ENCODE data around the gene CCL13.

CCL13 gene

DNA sequence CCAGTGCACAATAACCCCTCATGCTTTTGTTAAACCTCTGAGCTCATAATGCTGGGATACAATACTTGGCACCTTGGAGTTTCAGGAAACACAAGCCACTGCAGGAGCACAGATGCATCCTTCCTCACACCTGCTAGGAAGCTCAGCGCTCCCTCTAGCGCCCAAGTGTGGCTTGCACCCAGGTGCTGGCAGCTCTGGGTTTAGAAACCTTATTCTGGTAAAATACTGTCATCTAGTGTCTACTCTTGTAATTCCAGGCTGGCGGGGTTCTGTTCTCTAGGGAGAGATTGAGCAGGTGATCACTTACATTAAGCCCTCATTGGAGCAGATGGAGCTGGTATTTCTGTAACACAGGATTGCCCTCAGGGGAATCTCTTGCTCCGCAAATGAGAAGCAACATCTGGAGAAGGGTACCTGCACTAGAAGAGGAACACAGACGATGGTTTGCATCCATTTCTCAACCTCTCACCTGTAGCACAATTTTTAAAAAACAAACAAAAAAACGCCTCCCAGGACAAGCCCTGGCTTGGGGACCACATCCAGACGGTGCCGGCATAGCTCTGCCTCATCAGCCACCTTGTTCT, 5.3 kb downstream of the CCL13 start (continued):
- TF ChIP-seq, protein P1, sequence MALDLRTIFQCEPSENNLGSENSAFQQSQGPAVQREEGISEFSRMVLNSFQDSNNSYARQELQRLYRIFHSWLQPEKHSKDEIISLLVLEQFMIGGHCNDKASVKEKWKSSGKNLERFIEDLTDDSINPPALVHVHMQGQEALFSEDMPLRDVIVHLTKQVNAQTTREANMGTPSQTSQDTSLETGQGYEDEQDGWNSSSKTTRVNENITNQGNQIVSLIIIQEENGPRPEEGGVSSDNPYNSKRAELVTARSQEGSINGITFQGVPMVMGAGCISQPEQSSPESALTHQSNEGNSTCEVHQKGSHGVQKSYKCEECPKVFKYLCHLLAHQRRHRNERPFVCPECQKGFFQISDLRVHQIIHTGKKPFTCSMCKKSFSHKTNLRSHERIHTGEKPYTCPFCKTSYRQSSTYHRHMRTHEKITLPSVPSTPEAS (tag by site-specific recombination; IDR thresholded peaks at IDR 0.05), result no peak
- TF ChIP-seq HOXC10 (CRISPR knock-in tag; IDR thresholded peaks at IDR 0.05) (no peak), ZNF221 (tag by site-specific recombination; IDR thresholded peaks at IDR 0.05; ENCODE audit: borderline replicate concordance) (no peak), SETDB1 (IDR thresholded peaks at IDR 0.05; ENCODE audit: insufficient read length, low read length) (no peak), HOXA7 (CRISPR knock-in tag; IDR thresholded peaks at IDR 0.05; ENCODE audit: borderline replicate concordance) (no peak), ZNF626 (tag by site-specific recombination; IDR thresholded peaks at IDR 0.05) (no peak), ZBTB17 (tag by site-specific recombination; IDR thresholded peaks at IDR 0.05) (peak; percentile 75), ZFHX2 (tag by site-specific recombination; conservative IDR thresholded peaks at IDR 0.05) (no peak), ZNF654 (tag by site-specific recombination; IDR thresholded peaks at IDR 0.05; ENCODE audit: low read depth) (peak; percentile 100), ZNF394 (tag by site-specific recombination; IDR thresholded peaks at IDR 0.05; ENCODE audit: borderline replicate concordance) (no peak), ZBTB20 (tag by site-specific recombination; IDR thresholded peaks at IDR 0.05) (no peak), IKZF3 (tag by site-specific recombination; IDR thresholded peaks at IDR 0.05) (no peak), ZNF707 (tag by site-specific recombination; IDR thresholded peaks at IDR 0.05) (no peak), FEZF1 (tag by site-specific recombination; IDR thresholded peaks at IDR 0.05) (no peak), OSR2 (tag by site-specific recombination; IDR thresholded peaks at IDR 0.05) (no peak), ZNF837 (tag by site-specific recombination; IDR thresholded peaks at IDR 0.05) (no peak), ZNF776 (tag by site-specific recombination; IDR thresholded peaks at IDR 0.05; ENCODE audit: borderline replicate concordance) (no peak), ZNF184 (tag by site-specific recombination; IDR thresholded peaks at IDR 0.05) (peak; percentile 45; the same call in 1 of the 2 replicates), ZNF214 (tag by site-specific recombination; IDR thresholded peaks at IDR 0.05; ENCODE audit: borderline replicate concordance) (no peak), ZFP3 (tag by site-specific recombination; IDR thresholded peaks at IDR 0.05; ENCODE audit: low read depth) (no peak), SP2 (tag by site-specific recombination; IDR thresholded peaks at IDR 0.05) (no peak), ZNF175 (tag by site-specific recombination; IDR thresholded peaks at IDR 0.05) (no peak), ZNF155 (tag by site-specific recombination; IDR thresholded peaks at IDR 0.05) (no peak), ZNF660 (tag by site-specific recombination; IDR thresholded peaks at IDR 0.05) (peak; percentile 86; the same call in 1 of the 2 replicates), ZNF791 (tag by site-specific recombination; IDR thresholded peaks at IDR 0.05) (no peak)
- TF ChIP-seq, protein P2, sequence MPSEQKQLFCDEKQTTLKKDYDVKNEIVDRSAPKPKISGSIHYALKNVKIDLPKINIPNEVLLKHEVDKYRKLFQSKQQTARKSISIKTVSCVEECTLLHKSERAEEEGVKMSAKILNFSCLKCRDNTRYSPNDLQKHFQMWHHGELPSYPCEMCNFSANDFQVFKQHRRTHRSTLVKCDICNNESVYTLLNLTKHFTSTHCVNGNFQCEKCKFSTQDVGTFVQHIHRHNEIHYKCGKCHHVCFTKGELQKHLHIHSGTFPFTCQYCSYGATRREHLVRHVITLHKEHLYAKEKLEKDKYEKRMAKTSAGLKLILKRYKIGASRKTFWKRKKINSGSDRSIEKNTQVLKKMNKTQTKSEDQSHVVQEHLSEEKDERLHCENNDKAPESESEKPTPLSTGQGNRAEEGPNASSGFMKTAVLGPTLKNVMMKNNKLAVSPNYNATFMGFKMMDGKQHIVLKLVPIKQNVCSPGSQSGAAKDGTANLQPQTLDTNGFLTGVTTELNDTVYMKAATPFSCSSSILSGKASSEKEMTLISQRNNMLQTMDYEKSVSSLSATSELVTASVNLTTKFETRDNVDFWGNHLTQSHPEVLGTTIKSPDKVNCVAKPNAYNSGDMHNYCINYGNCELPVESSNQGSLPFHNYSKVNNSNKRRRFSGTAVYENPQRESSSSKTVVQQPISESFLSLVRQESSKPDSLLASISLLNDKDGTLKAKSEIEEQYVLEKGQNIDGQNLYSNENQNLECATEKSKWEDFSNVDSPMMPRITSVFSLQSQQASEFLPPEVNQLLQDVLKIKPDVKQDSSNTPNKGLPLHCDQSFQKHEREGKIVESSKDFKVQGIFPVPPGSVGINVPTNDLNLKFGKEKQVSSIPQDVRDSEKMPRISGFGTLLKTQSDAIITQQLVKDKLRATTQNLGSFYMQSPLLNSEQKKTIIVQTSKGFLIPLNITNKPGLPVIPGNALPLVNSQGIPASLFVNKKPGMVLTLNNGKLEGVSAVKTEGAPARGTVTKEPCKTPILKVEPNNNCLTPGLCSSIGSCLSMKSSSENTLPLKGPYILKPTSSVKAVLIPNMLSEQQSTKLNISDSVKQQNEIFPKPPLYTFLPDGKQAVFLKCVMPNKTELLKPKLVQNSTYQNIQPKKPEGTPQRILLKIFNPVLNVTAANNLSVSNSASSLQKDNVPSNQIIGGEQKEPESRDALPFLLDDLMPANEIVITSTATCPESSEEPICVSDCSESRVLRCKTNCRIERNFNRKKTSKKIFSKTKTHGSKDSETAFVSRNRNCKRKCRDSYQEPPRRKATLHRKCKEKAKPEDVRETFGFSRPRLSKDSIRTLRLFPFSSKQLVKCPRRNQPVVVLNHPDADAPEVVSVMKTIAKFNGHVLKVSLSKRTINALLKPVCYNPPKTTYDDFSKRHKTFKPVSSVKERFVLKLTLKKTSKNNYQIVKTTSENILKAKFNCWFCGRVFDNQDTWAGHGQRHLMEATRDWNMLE (tag by site-specific recombination; conservative IDR thresholded peaks at IDR 0.05; ENCODE audit: low read depth), result no peak
- TF ChIP-seq, protein P3, sequence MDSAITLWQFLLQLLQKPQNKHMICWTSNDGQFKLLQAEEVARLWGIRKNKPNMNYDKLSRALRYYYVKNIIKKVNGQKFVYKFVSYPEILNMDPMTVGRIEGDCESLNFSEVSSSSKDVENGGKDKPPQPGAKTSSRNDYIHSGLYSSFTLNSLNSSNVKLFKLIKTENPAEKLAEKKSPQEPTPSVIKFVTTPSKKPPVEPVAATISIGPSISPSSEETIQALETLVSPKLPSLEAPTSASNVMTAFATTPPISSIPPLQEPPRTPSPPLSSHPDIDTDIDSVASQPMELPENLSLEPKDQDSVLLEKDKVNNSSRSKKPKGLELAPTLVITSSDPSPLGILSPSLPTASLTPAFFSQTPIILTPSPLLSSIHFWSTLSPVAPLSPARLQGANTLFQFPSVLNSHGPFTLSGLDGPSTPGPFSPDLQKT (IDR thresholded peaks at IDR 0.05; ENCODE audit: borderline replicate concordance, low read depth, low read length), result no peak
- TF ChIP-seq, protein P4, sequence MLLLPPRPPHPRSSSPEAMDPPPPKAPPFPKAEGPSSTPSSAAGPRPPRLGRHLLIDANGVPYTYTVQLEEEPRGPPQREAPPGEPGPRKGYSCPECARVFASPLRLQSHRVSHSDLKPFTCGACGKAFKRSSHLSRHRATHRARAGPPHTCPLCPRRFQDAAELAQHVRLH (tag by site-specific recombination; IDR thresholded peaks at IDR 0.05), result no peak
- TF ChIP-seq, protein P5, sequence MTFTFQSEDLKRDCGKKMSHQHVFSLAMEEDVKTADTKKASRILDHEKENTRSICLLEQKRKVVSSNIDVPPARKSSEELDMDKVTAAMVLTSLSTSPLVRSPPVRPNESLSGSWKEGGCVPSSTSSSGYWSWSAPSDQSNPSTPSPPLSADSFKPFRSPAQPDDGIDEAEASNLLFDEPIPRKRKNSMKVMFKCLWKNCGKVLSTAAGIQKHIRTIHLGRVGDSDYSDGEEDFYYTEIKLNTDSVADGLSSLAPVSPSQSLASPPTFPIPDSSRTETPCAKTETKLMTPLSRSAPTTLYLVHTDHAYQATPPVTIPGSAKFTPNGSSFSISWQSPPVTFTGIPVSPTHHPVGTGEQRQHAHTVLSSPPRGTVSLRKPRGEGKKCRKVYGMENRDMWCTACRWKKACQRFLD (tag by site-specific recombination; IDR thresholded peaks at IDR 0.05), result no peak
- TF ChIP-seq, protein P6, sequence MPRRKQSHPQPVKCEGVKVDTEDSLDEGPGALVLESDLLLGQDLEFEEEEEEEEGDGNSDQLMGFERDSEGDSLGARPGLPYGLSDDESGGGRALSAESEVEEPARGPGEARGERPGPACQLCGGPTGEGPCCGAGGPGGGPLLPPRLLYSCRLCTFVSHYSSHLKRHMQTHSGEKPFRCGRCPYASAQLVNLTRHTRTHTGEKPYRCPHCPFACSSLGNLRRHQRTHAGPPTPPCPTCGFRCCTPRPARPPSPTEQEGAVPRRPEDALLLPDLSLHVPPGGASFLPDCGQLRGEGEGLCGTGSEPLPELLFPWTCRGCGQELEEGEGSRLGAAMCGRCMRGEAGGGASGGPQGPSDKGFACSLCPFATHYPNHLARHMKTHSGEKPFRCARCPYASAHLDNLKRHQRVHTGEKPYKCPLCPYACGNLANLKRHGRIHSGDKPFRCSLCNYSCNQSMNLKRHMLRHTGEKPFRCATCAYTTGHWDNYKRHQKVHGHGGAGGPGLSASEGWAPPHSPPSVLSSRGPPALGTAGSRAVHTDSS (tag by site-specific recombination; IDR thresholded peaks at IDR 0.05), result 0 out of 2 replicates have a peak, but pooled peaks have one; percentile 14

All from HEK293 (cell line).